K562 (cell line): ENCODE data around the gene CTDSPL. TPM values are rescaled to one million over a fixed set of nuclear protein-coding genes. Genes with fewer than 3 reads are reported as not detected.
A peak's percentile ranks its signal among the peaks of the same experiment; 100 is the strongest.

Experiments
- CBX1 ChIP-seq: sonication (generic); IDR thresholded peaks from 2 replicates; pipeline ENCODE4 v1.6.1; 2016; ENCODE audit warnings: antibody characterized with exemption, low read depth, mild to moderate bottlenecking
- CCNT2 ChIP-seq: IDR thresholded peaks from 2 replicates; pipeline ENCODE4 v1.6.1; 2011; ENCODE audit warnings: borderline replicate concordance, low read depth, mild to moderate bottlenecking, moderate library complexity, mixed read lengths, low read length; ENCODE audit not compliant: insufficient read length; ENCODE audit errors: extremely low read depth
- CXXC5 ChIP-seq: fragments of 250-450 bp; sonication (Bioruptor Pico); IDR thresholded peaks from 2 replicates; pipeline ENCODE4 v1.8.0; 2022; ENCODE audit warnings: inconsistent platforms, mild to moderate bottlenecking, moderate library complexity
- DDX20 ChIP-seq: fragments of 450-650 bp; IDR thresholded peaks from 2 replicates; pipeline ENCODE4 v1.6.1; 2016; ENCODE audit warnings: missing genetic modification characterization, low read depth, mild to moderate bottlenecking, missing compliant biosample characterization, moderate library complexity
- HDGF ChIP-seq: fragments of 450-650 bp; IDR thresholded peaks from 2 replicates; pipeline ENCODE4 v1.6.1; 2016
- ILK ChIP-seq: fragments of 450-650 bp; IDR thresholded peaks from 2 replicates; pipeline ENCODE4 v1.6.1; 2016; ENCODE audit warnings: missing genetic modification characterization, low read depth, mild to moderate bottlenecking, missing compliant biosample characterization, moderate library complexity, borderline replicate concordance
- L3MBTL2 ChIP-seq: fragments of 450-650 bp; IDR thresholded peaks from 2 replicates; pipeline ENCODE4 v1.6.1; 2016; ENCODE audit warnings: mild to moderate bottlenecking, moderate library complexity
- NFATC3 ChIP-seq: fragments of 450-650 bp; IDR thresholded peaks from 2 replicates; pipeline ENCODE4 v1.6.1; 2017; ENCODE audit warnings: mild to moderate bottlenecking
- NUFIP1 ChIP-seq: fragments of 450-650 bp; IDR thresholded peaks from 2 replicates; pipeline ENCODE4 v1.6.1; 2018; ENCODE audit not compliant: partially characterized antibody
- RREB1 ChIP-seq: fragments of 250-450 bp; sonication (Bioruptor Pico); IDR thresholded peaks from 2 replicates; pipeline ENCODE4 v1.4.0; 2020
- SMAD4 ChIP-seq: fragments of 250-450 bp; sonication (Bioruptor Pico); conservative IDR thresholded peaks from 2 replicates; pipeline ENCODE4 v1.8.0; 2021; ENCODE audit warnings: inconsistent platforms, mild to moderate bottlenecking, moderate library complexity
- SMARCE1 ChIP-seq: fragments of 450-650 bp; IDR thresholded peaks from 2 replicates; pipeline ENCODE4 v1.7.1; 2016; ENCODE audit warnings: mild to moderate bottlenecking
- SNAPC5 ChIP-seq: fragments of 250-450 bp; sonication (Bioruptor Pico); IDR thresholded peaks from 2 replicates; pipeline ENCODE4 v1.8.0; 2021; ENCODE audit warnings: moderate library complexity, mild to moderate bottlenecking, inconsistent platforms
- ZBTB43 ChIP-seq: sonication (generic); formaldehyde crosslinking; IDR thresholded peaks from 2 replicates; pipeline ENCODE4 v1.8.0; 2023; ENCODE audit warnings: mild to moderate bottlenecking, missing genetic modification reagents
- ZNF277 ChIP-seq: fragments of 250-450 bp; sonication (Bioruptor Pico); IDR thresholded peaks from 2 replicates; pipeline ENCODE4 v1.8.0; 2022; ENCODE audit warnings: inconsistent platforms, mild to moderate bottlenecking, moderate library complexity, borderline replicate concordance
- polyA plus RNA-seq, 8 experiments: library from polyadenylated mRNA; depleted of rRNA in 4 of 8; stranded (reverse) in 5 of 8; unstranded in 3 of 8; fragments of >200 nt; fragmentation: Nextera tagmentation in 2 of 8; fragmentation: Illumina TruSeq in 1 of 8; extraction: Ambion mirVana in 2 of 8; extraction: Trizol in 1 of 8; gene quantifications; 2 replicates each; pipeline versions ENCODE4 v1.2.1 to v1.2.3, GENCODE V29; 2011 to 2014; ENCODE audit warnings: inconsistent platforms in 1 of 8, missing spikeins in 1 of 8
- total RNA-seq, 7 experiments: library from RNA; depleted of rRNA in 6 of 7; stranded (reverse); fragments of >200 nt in 6 of 7; fragmentation: Illumina TruSeq in 2 of 7; extraction: Trizol in 2 of 7; gene quantifications; 2 replicates each; pipeline versions ENCODE4 v1.2.1 to v1.2.3, GENCODE V29; 2011 to 2021; ENCODE audit warnings: low replicate concordance in 1 of 7

CTDSPL gene
- total and polyA plus RNA-seq, 9 of the 15 experiments (the other 6 are each of a cell fraction or from before 2014, with no cell fraction given), result 5.1 to 19.3 (median 11.3) TPM

- TF ChIP-seq ZBTB43 (CRISPR knock-in tag) (no peak), SMAD4 (CRISPR knock-in tag) (peak; percentile 86), L3MBTL2 (peak; percentile 72), CXXC5 (CRISPR knock-in tag) (peak; percentile 66), ZNF277 (CRISPR knock-in tag) (no peak), DDX20 (tag) (no peak), RREB1 (CRISPR knock-in tag) (0 out of 2 replicates have a peak, but pooled peaks have one; percentile 64), CCNT2 (peak; percentile 98), SNAPC5 (no peak), NUFIP1 (no peak), HDGF (no peak), NFATC3 (peak; percentile 87), SMARCE1 (peak; percentile 100), ILK (tag) (no peak), CBX1 (no peak)
Observed at GRCh38 chr3:37986479-37987314, 125.0 kb downstream of the CTDSPL start (continued).
